Breast epithelium (tissue), 4 donors: Measurements from ENCODE around the gene PROSER3. TPM values are rescaled to one million over a fixed set of nuclear protein-coding genes. Genes with fewer than 3 reads are reported as not detected.

Experiments
- DNase-seq, 2 donors: peaks; one replicate each; pipeline ENCODE4 v3.0.0-alpha.2; 2019; ENCODE audit warnings: low spot score in 2 of 2
- H3K27ac ChIP-seq, 2 donors: fragments of 200-600 bp; sonication (generic) in 1 of 2; one replicate each; pipeline ENCODE4 v1.5.1; 2016 to 2019; ENCODE audit warnings: mild to moderate bottlenecking in 1 of 2
- H3K27me3 ChIP-seq, 2 donors: fragments of 200-600 bp; sonication (generic) in 1 of 2; one replicate each; pipeline versions ENCODE4 v1.5.1 to v1.6.0; 2017 to 2019; ENCODE audit warnings: control low read depth in 1 of 2, mild to moderate bottlenecking in 1 of 2
- H3K36me3 ChIP-seq: fragments of 200-600 bp; one replicate; pipeline ENCODE4 v1.5.1; 2019
- H3K4me1 ChIP-seq, 2 donors: fragments of 200-600 bp; sonication (generic); one replicate each; pipeline ENCODE4 v1.5.1; 2016 to 2019; ENCODE audit warnings: control low read depth in 1 of 2
- H3K4me3 ChIP-seq, 3 donors: fragments of 200-600 bp; sonication (generic); 1 replicate in 2 of 3; 2 replicates in 1 of 3; pipeline ENCODE4 v1.5.1; 2016 to 2019; ENCODE audit warnings: mild to moderate bottlenecking in 3 of 3, moderate library complexity in 2 of 3
- H3K9me3 ChIP-seq, 2 donors: fragments of 200-600 bp; sonication (generic) in 1 of 2; one replicate each; pipeline ENCODE4 v1.5.1; 2016 to 2019; ENCODE audit warnings: control low read depth in 1 of 2
- CTCF ChIP-seq, 3 donors: fragments of 450-650 bp; IDR thresholded peaks; one replicate each; pipeline ENCODE4 v1.5.1; 2016 to 2017; ENCODE audit warnings: antibody characterized with exemption in 3 of 3, mild to moderate bottlenecking in 3 of 3, moderate library complexity in 3 of 3
- POLR2A ChIP-seq: fragments of 450-650 bp; IDR thresholded peaks from one replicate; pipeline ENCODE4 v1.6.1; 2016; ENCODE audit warnings: antibody characterized with exemption, mild to moderate bottlenecking, moderate library complexity
- POLR2AphosphoS5 ChIP-seq, 3 donors: sonication (generic); formaldehyde crosslinking; IDR thresholded peaks; one replicate each; pipeline ENCODE4 v1.6.1; 2017; ENCODE audit warnings: antibody characterized with exemption in 3 of 3
- intact Hi-C: fragments of 100-400 bp; cut with DNase I; formaldehyde crosslinking; loops from one replicate; pipeline ENCODE4 v1.15.1; 2023; ENCODE audit warnings: low total_unique reads
- total RNA-seq, 3 donors: library from RNA; depleted of rRNA; stranded (reverse); fragments of >200 nt; gene quantifications; one replicate each; pipeline ENCODE4 v1.1.0, GENCODE V29; 2016

Gene PROSER3
- total RNA-seq, 3 donors from 2014 or later, result 5.7 to 6.4 (median 6.2) TPM

- Histone ChIP-seq H3K4me3 (peak within 1 kb of the TSS; percentile 53 to 76 (median 65)), H3K9me3 (no peaks in the 10 kb centered on the region), H3K27ac (peak within 1 kb of the TSS; percentile 41 to 89), H3K27me3 (no peaks in the 10 kb centered on the region), H3K36me3 (peaks cover 7% of the 10 kb centered on the region), H3K4me1 (peaks cover 6 to 23% of the 10 kb centered on the region in 2 donors)
- TF ChIP-seq POLR2A, result no peak
- no peak for TF ChIP-seq CTCF (IDR thresholded peaks at IDR 0.05)
- TF ChIP-seq POLR2AphosphoS5 (IDR thresholded peaks at IDR 0.05), result no peak
- intact Hi-C loops, result no loop called here
- no peak for DNase-seq
These were observed 15.8 kb upstream of the PROSER3 start, which contains the start of gene IGFLR1 for GRCh38 chr19:35742121-35742724. TSS of gene IGFLR1 (minus strand) at chr19:35742452. CDS start at chr19:35741180, 1,272 bp downstream.

GRCh38 chr19:35743640-35744429 lies 14.1 kb upstream of the PROSER3 start:
- Histone ChIP-seq H3K27me3 (no peaks in the 10 kb centered on the region), H3K4me3 (peak overlapping the region in 2 of 3 donors; percentile 97 to 98), H3K27ac (peak overlapping the region; percentile 100), H3K36me3 (no peaks in the 10 kb centered on the region), H3K4me1 (peaks cover 6 to 23% of the 10 kb centered on the region in 2 donors), H3K9me3 (no peaks in the 10 kb centered on the region)
- intact Hi-C loops, result no loop called here
- DNase-seq, result no peak
- no peak for TF ChIP-seq POLR2AphosphoS5 (IDR thresholded peaks at IDR 0.05)

GRCh38 chr19:35744430-35745327 lies 13.3 kb upstream of the PROSER3 start:
- Histone ChIP-seq H3K36me3 (no peaks in the 10 kb centered on the region), H3K27me3 (no peaks in the 10 kb centered on the region), H3K27ac (peak overlapping the region; percentile 100), H3K4me3 (peak overlapping the region; percentile 89 to 98 (median 97)), H3K4me1 (peaks cover 6 to 28% of the 10 kb centered on the region in 2 donors), H3K9me3 (no peaks in the 10 kb centered on the region)
- intact Hi-C loops, result no loop called here
- DNase-seq, result peak; percentile 95 to 96
- TF ChIP-seq POLR2AphosphoS5 (IDR thresholded peaks at IDR 0.05), result peak in 1 of 3 donors; percentile 81
- TF ChIP-seq POLR2A, result no peak
- TF ChIP-seq CTCF (IDR thresholded peaks at IDR 0.05), result peak; percentile 19 to 23 (median 20)

GRCh38 chr19:35745328-35746086 lies 12.5 kb upstream of the PROSER3 start, which contains the start of the genes PSENEN and U2AF1L4:
TSS of gene PSENEN (plus strand) at chr19:35745651. CDS start at chr19:35745931, 280 bp downstream.
TSS of gene U2AF1L4 (minus strand) at chr19:35745418. CDS start at chr19:35745391, 27 bp downstream.
- peak within 1 kb of the TSS; percentile 100 for H3K27ac ChIP-seq
- H3K36me3 ChIP-seq, result no peaks in the 10 kb centered on the region
- no peaks in the 10 kb centered on the region for H3K9me3 ChIP-seq
- H3K4me1 ChIP-seq, result peaks cover 8 to 22% of the 10 kb centered on the region in 2 donors
- intact Hi-C loops, result no loop called here
- TF ChIP-seq POLR2A (no peak), POLR2AphosphoS5 (IDR thresholded peaks at IDR 0.05) (peak in 2 of 3 donors; percentile 55 to 91)
- DNase-seq, result peak; percentile 97 to 99
- H3K27me3 ChIP-seq, result no peaks in the 10 kb centered on the region
- H3K4me3 ChIP-seq, result peak within 1 kb of the TSS; percentile 89 to 98 (median 97)

- H3K36me3 ChIP-seq, result no peaks in the 10 kb centered on the region
- peak overlapping the region; percentile 100 for H3K27ac ChIP-seq
- TF ChIP-seq CTCF (IDR thresholded peaks at IDR 0.05), result no peak
- no peak for TF ChIP-seq POLR2A
- TF ChIP-seq POLR2AphosphoS5 (IDR thresholded peaks at IDR 0.05), result no peak
- no peaks in the 10 kb centered on the region for H3K9me3 ChIP-seq
- intact Hi-C loops, result no loop called here
- H3K4me3 ChIP-seq, result peak overlapping the region; percentile 89 to 98 (median 97)
- no peaks in the 10 kb centered on the region for H3K27me3 ChIP-seq
- peaks cover 3 to 22% of the 10 kb centered on the region in 2 donors for H3K4me1 ChIP-seq
- no peak for DNase-seq
These were observed 11.9 kb upstream of the PROSER3 start for GRCh38 chr19:35746087-35746462.
